Measurements from ENCODE around the gene KDM7A.

GRCh38 chr7:140203556-140203955 lies 26.8 kb upstream of the KDM7A start:
- no peak for TF ChIP-seq CTCF (tag by site-specific recombination; IDR thresholded peaks at IDR 0.05)
- TF ChIP-seq ZBTB49 (tag by site-specific recombination; IDR thresholded peaks at IDR 0.05; ENCODE audit: low read depth): no peak
- TF ChIP-seq KLF9 (tag by site-specific recombination; IDR thresholded peaks at IDR 0.05; ENCODE audit: low read depth): no peak
- no peak for TF ChIP-seq TSHZ1 (tag by site-specific recombination; IDR thresholded peaks at IDR 0.05; ENCODE audit: borderline replicate concordance)
- TF ChIP-seq GFI1B (tag by site-specific recombination; IDR thresholded peaks at IDR 0.05): no peak
- no peak for TF ChIP-seq ZNF404 (tag by site-specific recombination; IDR thresholded peaks at IDR 0.05)

Data from HEK293 (cell line).